ENCODE results near the gene NRK.
A peak's percentile ranks its signal among the peaks of the same experiment; 100 is the strongest.
"Not testable (repeated sequence)": the region's sequence is repeated elsewhere in the genome, so short reads cannot be mapped to it uniquely, and the experiment has no call there.

NRK gene

GRCh38 chrX:105822138-105823091, at the start of gene NRK:
Gene NRK (plus strand): TSS chrX:105822539. CDS start chrX:105822846, 307 bp downstream.
- DNase-seq (ENCODE audit: low read depth) = no peak

DNA sequence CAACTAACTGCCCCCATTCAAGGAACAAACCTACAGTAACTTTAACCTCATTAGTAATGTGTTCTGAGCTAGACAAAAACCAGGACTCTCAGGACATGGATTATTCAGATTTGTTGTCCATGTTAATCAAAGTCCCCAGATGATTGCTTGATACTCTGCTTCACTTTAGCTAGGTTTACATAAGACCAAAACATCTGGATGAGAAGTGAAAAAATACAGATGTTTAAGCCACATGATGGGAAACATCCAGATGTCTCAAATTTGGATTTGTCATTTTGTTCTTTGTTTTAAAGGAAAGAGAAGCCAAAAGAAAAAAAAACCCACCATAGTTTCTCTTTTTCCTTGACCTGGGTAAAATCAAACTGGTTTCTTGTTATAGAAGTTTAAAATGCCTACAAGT, 48.5 kb upstream of the NRK start:
- no peak for DNase-seq (ENCODE audit: low read depth)

DNA sequence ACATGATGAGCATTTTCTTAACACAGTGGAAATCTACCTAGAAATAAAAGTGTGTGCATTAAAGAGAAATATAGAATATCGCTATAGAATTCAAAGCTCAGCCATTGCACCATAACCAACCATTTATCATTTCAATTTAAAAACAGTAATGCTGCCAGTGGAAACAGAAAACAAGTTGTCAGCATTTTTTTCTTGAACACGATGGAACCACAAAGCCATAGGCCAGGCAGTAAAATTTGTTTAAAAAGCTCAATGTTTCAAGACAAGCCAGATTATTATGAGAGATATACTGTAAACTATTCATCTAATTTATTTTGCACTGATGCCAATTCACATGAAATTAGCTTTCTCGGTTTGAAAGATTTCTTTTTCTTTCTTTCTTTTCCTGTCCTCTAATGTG, 46.7 kb upstream of the NRK start:
- DNase-seq (ENCODE audit: low read depth) = no peak

- peak; percentile 5 for DNase-seq (ENCODE audit: low read depth)
These were observed 40.5 kb upstream of the NRK start for GRCh38 chrX:105781804-105782203.

GRCh38 chrX:105796877-105797276, 25.5 kb upstream of the NRK start:
- DNase-seq (ENCODE audit: low read depth) = not testable (repeated sequence)

DNA sequence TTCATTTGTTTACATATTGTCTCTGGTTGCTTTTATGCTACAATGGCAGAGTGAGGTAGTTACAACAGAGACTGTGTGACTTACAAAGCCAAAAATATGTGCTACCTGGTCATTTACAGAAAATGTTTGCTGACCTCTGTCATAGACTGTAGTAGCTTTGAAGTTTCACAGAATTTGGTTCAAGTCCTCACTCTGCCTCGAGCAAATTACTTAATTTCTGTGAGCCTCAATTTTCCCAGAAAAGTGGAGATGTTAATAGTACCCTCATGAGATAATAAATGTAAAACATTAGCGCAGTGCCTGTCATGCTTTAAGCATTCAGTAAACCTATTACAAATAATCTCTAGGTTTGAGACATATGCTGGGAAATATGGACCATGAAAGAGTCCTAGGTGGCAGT, 18.4 kb upstream of the NRK start:
- no peak for DNase-seq (ENCODE audit: low read depth)

DNA sequence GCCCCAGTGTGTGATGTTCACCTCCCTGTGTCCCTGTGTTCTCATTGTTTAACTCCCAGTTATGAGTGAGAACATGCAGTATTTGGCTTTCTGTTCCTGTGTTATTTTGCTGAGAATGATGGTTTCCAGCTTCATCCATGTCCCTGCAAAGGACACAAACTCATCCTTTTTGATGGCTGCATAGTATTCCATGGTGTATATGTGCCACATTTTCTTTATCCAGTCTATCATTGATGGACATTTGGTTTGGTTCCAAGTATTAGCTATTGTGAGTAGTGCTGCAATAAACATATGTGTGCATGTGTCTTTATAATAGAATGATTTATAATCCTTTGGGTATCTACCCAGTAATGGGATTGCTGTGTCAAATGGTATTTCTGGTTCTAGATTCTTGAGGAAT, 16.7 kb upstream of the NRK start:
- DNase-seq (ENCODE audit: low read depth) = not testable (repeated sequence)

- no peak for DNase-seq (ENCODE audit: low read depth)
These were observed 5.8 kb upstream of the NRK start for GRCh38 chrX:105816517-105816916.

DNA sequence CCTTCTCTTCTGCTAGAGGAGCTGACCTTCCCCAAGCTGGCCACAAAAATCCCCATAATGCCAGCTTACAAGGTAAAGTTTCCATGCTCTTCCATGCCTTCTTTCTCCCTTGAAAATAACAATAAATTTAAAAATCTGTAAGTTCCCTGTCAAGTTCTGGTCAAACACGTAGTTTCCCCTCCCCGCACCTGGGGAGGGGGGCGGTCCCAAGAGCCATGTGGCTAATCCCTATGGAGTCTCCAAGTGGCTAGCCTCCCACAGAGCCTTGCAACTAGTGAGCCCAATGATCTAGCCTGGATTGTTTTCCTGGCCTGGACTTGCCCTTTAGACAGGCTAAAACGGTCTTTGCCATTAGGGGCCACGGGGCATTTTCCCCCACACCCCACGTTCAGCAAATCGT, 2.1 kb upstream of the NRK start:
- no peak for DNase-seq (ENCODE audit: low read depth)

- no peak for DNase-seq (ENCODE audit: low read depth)
These were observed 743 bp upstream of the NRK start for GRCh38 chrX:105821471-105822121.

- DNase-seq (ENCODE audit: low read depth) = no peak
These were observed 735 bp downstream of the NRK start for GRCh38 chrX:105823092-105823455.

GRCh38 chrX:105829011-105829410, 6.7 kb downstream of the NRK start:
- DNase-seq (ENCODE audit: low read depth) = no peak

DNA sequence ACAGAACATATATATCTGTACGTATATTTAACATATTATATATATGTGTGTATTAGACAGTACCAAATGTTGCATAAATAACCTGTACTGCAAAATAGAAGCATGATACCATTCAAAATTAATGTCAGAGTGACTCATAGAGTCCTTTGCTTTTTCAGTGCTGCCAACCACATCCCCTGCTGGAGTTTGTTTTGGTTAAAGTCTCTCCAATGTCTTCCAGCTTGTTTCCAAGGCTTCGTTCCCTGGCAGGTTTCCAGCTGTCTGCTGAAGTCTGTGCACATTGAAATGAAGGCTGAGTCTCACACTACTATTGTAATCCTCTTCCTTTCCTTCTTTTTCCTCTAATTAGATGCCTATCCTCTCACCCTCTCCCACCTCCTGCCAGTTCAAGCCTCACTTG, 14.9 kb downstream of the NRK start:
- peak; percentile 85 for DNase-seq (ENCODE audit: low read depth)

GRCh38 chrX:105845631-105846030, 23.3 kb downstream of the NRK start:
- no peak for DNase-seq (ENCODE audit: low read depth)

DNA sequence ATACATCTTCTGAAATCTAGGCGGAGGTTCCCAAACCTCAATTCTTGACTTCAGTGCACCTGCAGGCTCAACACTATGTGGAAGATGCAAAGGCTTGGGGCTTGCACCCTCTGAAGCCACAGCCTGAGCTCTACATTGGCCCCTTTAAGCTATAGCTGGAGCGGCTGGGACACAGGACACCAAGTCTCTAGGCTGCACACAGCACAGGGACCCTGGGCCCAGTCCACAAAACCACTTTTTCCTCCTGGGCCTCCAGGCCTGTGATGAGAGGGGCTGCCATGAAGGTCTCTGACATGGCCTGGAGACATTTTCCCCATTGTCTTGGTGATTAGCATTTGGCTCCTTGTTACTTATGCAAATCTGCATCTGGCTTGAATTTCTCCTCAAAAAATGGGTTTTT, 27.8 kb downstream of the NRK start:
- DNase-seq (ENCODE audit: low read depth) = not testable (repeated sequence)

- DNase-seq (ENCODE audit: low read depth) = no peak
These were observed 43.4 kb downstream of the NRK start for GRCh38 chrX:105865709-105866108.

DNA sequence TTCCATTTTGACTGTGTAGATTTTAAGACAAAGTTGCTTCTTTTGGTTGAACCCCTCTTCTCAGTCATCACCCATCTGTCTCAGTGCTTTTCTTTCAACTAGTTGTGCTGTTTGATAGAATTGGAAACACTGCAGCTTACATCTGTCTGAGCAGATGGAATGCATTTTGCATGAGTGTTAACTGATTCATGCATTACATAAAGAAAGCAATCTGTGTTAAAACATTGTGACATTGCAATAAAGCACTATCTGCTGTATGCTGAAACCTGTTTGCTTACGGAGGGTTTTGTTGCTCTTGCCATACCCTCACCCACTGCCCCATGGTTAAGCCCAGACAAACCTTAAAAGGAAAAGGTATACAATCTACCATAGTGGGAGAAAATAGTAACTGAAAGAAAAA, 47.4 kb downstream of the NRK start:
- no peak for DNase-seq (ENCODE audit: low read depth)

DNA sequence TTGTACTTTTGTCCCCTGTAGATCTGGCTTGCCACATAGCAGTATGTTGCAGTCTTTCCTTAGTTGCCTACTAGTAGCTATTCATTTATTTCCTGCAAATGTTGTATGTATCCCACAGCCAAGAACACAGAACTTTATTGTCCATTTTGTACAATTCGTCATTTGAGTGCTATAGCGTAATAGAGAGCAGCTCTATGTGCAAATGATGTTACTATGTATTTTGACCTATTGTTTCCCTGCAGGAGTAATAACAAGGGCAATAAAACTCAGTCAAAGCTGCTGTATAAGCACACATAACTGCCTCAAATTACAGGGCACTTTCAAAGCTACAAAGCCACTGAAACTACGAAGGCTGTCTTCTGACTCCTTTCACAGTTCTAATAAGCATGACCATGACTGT, 48.1 kb downstream of the NRK start:
- DNase-seq (ENCODE audit: low read depth) = no peak

GRCh38 chrX:105872941-105873340, 50.6 kb downstream of the NRK start:
- no peak for DNase-seq (ENCODE audit: low read depth)

GRCh38 chrX:105874790-105875189, 52.5 kb downstream of the NRK start:
- no peak for DNase-seq (ENCODE audit: low read depth)

GRCh38 chrX:105876658-105877057, 54.3 kb downstream of the NRK start:
- DNase-seq (ENCODE audit: low read depth) = no peak

- no peak for DNase-seq (ENCODE audit: low read depth)
These were observed 58.2 kb downstream of the NRK start for GRCh38 chrX:105880491-105880890.

DNA sequence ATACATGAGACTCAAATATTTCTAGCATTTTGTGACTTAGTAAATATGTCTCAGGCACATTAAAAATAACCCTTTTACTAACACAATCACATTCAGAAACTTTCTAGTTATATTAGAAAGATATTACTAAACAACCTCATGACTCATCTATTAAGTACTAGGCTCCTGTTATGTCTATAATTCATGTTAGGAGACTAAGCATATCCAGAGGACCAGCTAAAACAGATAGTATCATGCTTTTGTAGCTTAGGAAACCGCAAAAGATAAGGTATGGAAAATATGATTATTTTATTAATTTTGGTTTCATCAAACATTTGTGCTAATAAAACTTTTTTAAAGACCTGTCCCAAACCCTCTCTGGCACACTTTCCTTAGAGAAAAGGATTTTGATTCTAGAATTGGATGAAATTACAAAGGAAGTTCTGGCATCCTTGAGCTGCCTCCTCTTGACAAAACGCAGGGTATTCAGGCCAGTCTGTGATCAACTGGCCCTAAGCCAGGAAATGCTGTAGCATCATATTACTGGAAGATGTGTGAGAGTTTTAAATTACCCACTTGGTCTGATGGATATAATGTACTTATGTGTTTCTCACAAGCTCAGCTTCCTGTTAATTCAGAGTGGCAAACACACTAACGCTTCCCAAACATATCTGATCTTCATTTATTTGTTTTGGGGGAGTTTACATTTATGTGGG, 60.4 kb downstream of the NRK start:
- DNase-seq (ENCODE audit: low read depth) = peak; percentile 10

Data from fibroblast of the conjunctiva (primary cell).